GM10266 (cell line): Measurements from ENCODE around the gene CCDC40.

Experiments used
- DNase-seq: peaks from one replicate; pipeline ENCODE4 v3.0.0; 2012; ENCODE audit errors: extremely low spot score
- CTCF ChIP-seq: IDR thresholded peaks from 2 replicates; pipeline ENCODE4 v1.5.1; 2012; ENCODE audit warnings: mild to moderate bottlenecking, low read depth; ENCODE audit not compliant: control insufficient read depth, insufficient read depth; ENCODE audit errors: missing control alignments

The CCDC40 gene

GRCh38 chr17:80017226-80018010, 19.0 kb upstream of the CCDC40 start:
- no peak for TF ChIP-seq CTCF
- no peak for DNase-seq

GRCh38 chr17:80018917-80019651, 17.4 kb upstream of the CCDC40 start:
- no peak for DNase-seq

GRCh38 chr17:80021600-80021999, 14.8 kb upstream of the CCDC40 start:
- TF ChIP-seq CTCF, result no peak

More at GRCh38 chr17:80018917-80019651, 17.4 kb upstream of the CCDC40 start:
- no peak for TF ChIP-seq CTCF

GRCh38 chr17:80023481-80024205, 12.8 kb upstream of the CCDC40 start:
- no peak for DNase-seq
- TF ChIP-seq CTCF, result no peak

More at GRCh38 chr17:80021600-80021999, 14.8 kb upstream of the CCDC40 start:
- DNase-seq, result no peak

- no peak for DNase-seq
- no peak for TF ChIP-seq CTCF
Observed at GRCh38 chr17:80024206-80024972, 12.1 kb upstream of the CCDC40 start.

GRCh38 chr17:80025140-80025539, 11.3 kb upstream of the CCDC40 start:
- DNase-seq, result no peak

More at GRCh38 chr17:80025140-80025539, 11.3 kb upstream of the CCDC40 start:
- TF ChIP-seq CTCF, result no peak
